ENCODE results near the gene MAP4K4. TPM values are rescaled to one million over a fixed set of nuclear protein-coding genes. Genes with fewer than 3 reads are reported as not detected.

MAP4K4 gene
- total RNA-seq, 2 donors from 2014 or later, result 69.1 to 71.5 TPM

GRCh38 chr2:101837354-101837753 lies 139.8 kb downstream of the MAP4K4 start:
- Mint-ChIP-seq H3K4me1 (ENCODE audit: low read depth in 2 of 2) (peaks cover 4 to 15% of the 10 kb centered on the region in 2 donors), H3K36me3 (peaks cover 10% of the 10 kb centered on the region), H3K4me3 (no peak overlapping the region), H3K9me3 (no peaks in the 10 kb centered on the region), H3K27me3 (no peaks in the 10 kb centered on the region), H3K27ac (no peak overlapping the region)
- no peak for ATAC-seq
- no peak for DNase-seq (ENCODE audit: low spot score)

GRCh38 chr2:101841679-101842327 lies 144.3 kb downstream of the MAP4K4 start:
- ATAC-seq, result no peak
- H3K27ac Mint-ChIP-seq, result peak overlapping the region in 1 of 2 donors; percentile 15
- H3K36me3 Mint-ChIP-seq, result peaks cover 26% of the 10 kb centered on the region
- H3K4me1 Mint-ChIP-seq (ENCODE audit: low read depth in 2 of 2), result peaks cover 13 to 26% of the 10 kb centered on the region in 2 donors
- no peak for DNase-seq (ENCODE audit: low spot score)
- no peaks in the 10 kb centered on the region for H3K27me3 Mint-ChIP-seq
- no peaks in the 10 kb centered on the region for H3K9me3 Mint-ChIP-seq
- no peak overlapping the region for H3K4me3 Mint-ChIP-seq

GRCh38 chr2:101842471-101842870 lies 145.0 kb downstream of the MAP4K4 start:
- Mint-ChIP-seq H3K9me3 (no peaks in the 10 kb centered on the region), H3K27ac (peak overlapping the region in 1 of 2 donors; percentile 15), H3K27me3 (no peaks in the 10 kb centered on the region), H3K4me1 (ENCODE audit: low read depth in 2 of 2) (peaks cover 13 to 20% of the 10 kb centered on the region in 2 donors), H3K4me3 (no peak overlapping the region), H3K36me3 (peaks cover 20% of the 10 kb centered on the region)
- ATAC-seq, result no peak
- DNase-seq (ENCODE audit: low spot score), result no peak

GRCh38 chr2:101843048-101843447 lies 145.5 kb downstream of the MAP4K4 start:
- Mint-ChIP-seq H3K4me1 (ENCODE audit: low read depth in 2 of 2) (peaks cover 13 to 20% of the 10 kb centered on the region in 2 donors), H3K27ac (no peak overlapping the region), H3K36me3 (peaks cover 18% of the 10 kb centered on the region), H3K9me3 (no peaks in the 10 kb centered on the region), H3K27me3 (no peaks in the 10 kb centered on the region), H3K4me3 (no peak overlapping the region)
- DNase-seq (ENCODE audit: low spot score) (no peak), ATAC-seq (no peak)

- Mint-ChIP-seq H3K9me3 (no peaks in the 10 kb centered on the region), H3K27me3 (no peaks in the 10 kb centered on the region), H3K27ac (no peak overlapping the region), H3K4me1 (ENCODE audit: low read depth in 2 of 2) (peaks cover 13 to 20% of the 10 kb centered on the region in 2 donors), H3K4me3 (no peak overlapping the region), H3K36me3 (peaks cover 18% of the 10 kb centered on the region)
- DNase-seq (ENCODE audit: low spot score), result no peak
- ATAC-seq, result no peak
Observed at GRCh38 chr2:101843471-101843870, 146.0 kb downstream of the MAP4K4 start.

- Mint-ChIP-seq H3K9me3 (no peaks in the 10 kb centered on the region), H3K27ac (no peak overlapping the region), H3K36me3 (peaks cover 24% of the 10 kb centered on the region), H3K4me3 (no peak overlapping the region), H3K27me3 (no peaks in the 10 kb centered on the region), H3K4me1 (ENCODE audit: low read depth in 2 of 2) (peaks cover 13 to 26% of the 10 kb centered on the region in 2 donors)
- no peak for ATAC-seq
- DNase-seq (ENCODE audit: low spot score), result no peak
Observed at GRCh38 chr2:101844055-101844635, 146.6 kb downstream of the MAP4K4 start.

GRCh38 chr2:101846973-101847372 lies 149.5 kb downstream of the MAP4K4 start:
- H3K4me1 Mint-ChIP-seq (ENCODE audit: low read depth in 2 of 2), result peaks cover 13 to 21% of the 10 kb centered on the region in 2 donors
- H3K27me3 Mint-ChIP-seq, result no peaks in the 10 kb centered on the region
- H3K36me3 Mint-ChIP-seq, result peaks cover 25% of the 10 kb centered on the region
- no peak overlapping the region for H3K4me3 Mint-ChIP-seq
- DNase-seq (ENCODE audit: low spot score) (no peak), ATAC-seq (no peak)
- H3K9me3 Mint-ChIP-seq, result no peaks in the 10 kb centered on the region
- no peak overlapping the region for H3K27ac Mint-ChIP-seq

GRCh38 chr2:101847661-101848339 lies 150.3 kb downstream of the MAP4K4 start:
- ATAC-seq (no peak), DNase-seq (ENCODE audit: low spot score) (no peak)
- no peaks in the 10 kb centered on the region for H3K27me3 Mint-ChIP-seq
- H3K9me3 Mint-ChIP-seq, result no peaks in the 10 kb centered on the region
- H3K36me3 Mint-ChIP-seq, result peaks cover 25% of the 10 kb centered on the region
- H3K27ac Mint-ChIP-seq, result no peak overlapping the region
- peaks cover 5 to 14% of the 10 kb centered on the region in 2 donors for H3K4me1 Mint-ChIP-seq (ENCODE audit: low read depth in 2 of 2)
- no peak overlapping the region for H3K4me3 Mint-ChIP-seq

GRCh38 chr2:101848769-101849410 lies 151.4 kb downstream of the MAP4K4 start:
- no peak overlapping the region for H3K4me3 Mint-ChIP-seq

GRCh38 chr2:101850450-101850849 lies 152.9 kb downstream of the MAP4K4 start:
- Mint-ChIP-seq H3K36me3 (peaks cover 22% of the 10 kb centered on the region), H3K4me1 (ENCODE audit: low read depth in 2 of 2) (peaks cover 2 to 6% of the 10 kb centered on the region in 2 donors), H3K9me3 (no peaks in the 10 kb centered on the region), H3K4me3 (no peak overlapping the region), H3K27me3 (no peaks in the 10 kb centered on the region), H3K27ac (no peak overlapping the region)
- ATAC-seq (no peak), DNase-seq (ENCODE audit: low spot score) (no peak)

More at GRCh38 chr2:101848769-101849410, 151.4 kb downstream of the MAP4K4 start:
- DNase-seq (ENCODE audit: low spot score) (no peak), ATAC-seq (no peak)
- Mint-ChIP-seq H3K9me3 (no peaks in the 10 kb centered on the region), H3K36me3 (peaks cover 26% of the 10 kb centered on the region), H3K27ac (no peak overlapping the region), H3K4me1 (ENCODE audit: low read depth in 2 of 2) (peaks cover 2 to 6% of the 10 kb centered on the region in 2 donors), H3K27me3 (no peaks in the 10 kb centered on the region)

GRCh38 chr2:101850991-101851390 lies 153.5 kb downstream of the MAP4K4 start:
- Mint-ChIP-seq H3K4me1 (ENCODE audit: low read depth in 2 of 2) (peaks cover 2 to 6% of the 10 kb centered on the region in 2 donors), H3K9me3 (no peaks in the 10 kb centered on the region), H3K27me3 (no peaks in the 10 kb centered on the region), H3K27ac (no peak overlapping the region), H3K36me3 (peaks cover 27% of the 10 kb centered on the region), H3K4me3 (no peak overlapping the region)
- ATAC-seq, result no peak
- DNase-seq (ENCODE audit: low spot score), result no peak

- no peak for ATAC-seq
- Mint-ChIP-seq H3K36me3 (peaks cover 23% of the 10 kb centered on the region), H3K9me3 (no peaks in the 10 kb centered on the region)
Observed at GRCh38 chr2:101852824-101853223, 155.3 kb downstream of the MAP4K4 start.

GRCh38 chr2:101854877-101855276 lies 157.4 kb downstream of the MAP4K4 start:
- no peak overlapping the region for H3K4me3 Mint-ChIP-seq
- no peak for DNase-seq (ENCODE audit: low spot score)

More at GRCh38 chr2:101852824-101853223, 155.3 kb downstream of the MAP4K4 start:
- DNase-seq (ENCODE audit: low spot score), result no peak
- Mint-ChIP-seq H3K27ac (peak overlapping the region in 1 of 2 donors; percentile 8), H3K27me3 (no peaks in the 10 kb centered on the region), H3K4me1 (ENCODE audit: low read depth in 2 of 2) (peaks cover 0 to 7% of the 10 kb centered on the region in 2 donors), H3K4me3 (no peak overlapping the region)

More at GRCh38 chr2:101854877-101855276, 157.4 kb downstream of the MAP4K4 start:
- Mint-ChIP-seq H3K9me3 (no peaks in the 10 kb centered on the region), H3K27ac (no peak overlapping the region), H3K27me3 (no peaks in the 10 kb centered on the region), H3K4me1 (ENCODE audit: low read depth in 2 of 2) (peaks cover 0 to 8% of the 10 kb centered on the region in 2 donors), H3K36me3 (peaks cover 17% of the 10 kb centered on the region)
- no peak for ATAC-seq

Data from natural killer cell treated with Interleukin-12 subunit alpha and Interleukin-12 subunit beta and Interleukin-15 and Interleukin-18, amount 100 ng/mL, for 72 hours (primary cell).